D721Med (cell line): ENCODE results near the gene SLC38A10.

Experiments used
- DNase-seq: peaks from one replicate; pipeline ENCODE4 v3.0.0; 2011; ENCODE audit warnings: low spot score; ENCODE audit not compliant: insufficient read length
- FAIRE-seq: peaks from 2 replicates; lab custom pipeline; 2011; peaks lifted over from hg19 to GRCh38; lab: Jason Lieb, UNC
- TF ChIP-seq, protein P1 (sequence below): IDR thresholded peaks from 2 replicates; pipeline ENCODE4 v1.5.1; 2012; ENCODE audit warnings: mild to moderate bottlenecking, control low read depth; ENCODE audit not compliant: insufficient read depth; ENCODE audit errors: missing control alignments

The SLC38A10 gene

DNA sequence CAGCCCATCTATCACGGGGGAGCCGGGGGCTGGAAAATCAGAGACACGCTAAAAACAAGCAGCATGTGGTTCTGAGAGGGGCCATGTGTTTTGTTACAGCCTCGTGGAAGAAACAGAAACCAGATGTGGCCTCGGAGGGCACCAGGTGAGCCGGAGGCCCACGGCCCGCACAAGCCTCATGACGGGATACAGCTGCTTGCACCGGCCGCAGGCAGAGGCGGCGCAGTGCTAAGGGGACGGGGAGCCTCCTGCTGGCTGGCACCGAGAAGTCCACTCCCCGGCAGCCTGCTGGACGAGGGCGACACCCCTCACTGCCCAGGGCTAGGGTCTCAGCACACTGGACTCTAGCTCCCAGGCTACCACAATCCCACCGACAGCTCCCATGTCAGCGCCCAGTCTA, 36.8 kb downstream of the SLC38A10 start:
- FAIRE-seq (no peak), DNase-seq (no peak)
- TF ChIP-seq, protein P1, sequence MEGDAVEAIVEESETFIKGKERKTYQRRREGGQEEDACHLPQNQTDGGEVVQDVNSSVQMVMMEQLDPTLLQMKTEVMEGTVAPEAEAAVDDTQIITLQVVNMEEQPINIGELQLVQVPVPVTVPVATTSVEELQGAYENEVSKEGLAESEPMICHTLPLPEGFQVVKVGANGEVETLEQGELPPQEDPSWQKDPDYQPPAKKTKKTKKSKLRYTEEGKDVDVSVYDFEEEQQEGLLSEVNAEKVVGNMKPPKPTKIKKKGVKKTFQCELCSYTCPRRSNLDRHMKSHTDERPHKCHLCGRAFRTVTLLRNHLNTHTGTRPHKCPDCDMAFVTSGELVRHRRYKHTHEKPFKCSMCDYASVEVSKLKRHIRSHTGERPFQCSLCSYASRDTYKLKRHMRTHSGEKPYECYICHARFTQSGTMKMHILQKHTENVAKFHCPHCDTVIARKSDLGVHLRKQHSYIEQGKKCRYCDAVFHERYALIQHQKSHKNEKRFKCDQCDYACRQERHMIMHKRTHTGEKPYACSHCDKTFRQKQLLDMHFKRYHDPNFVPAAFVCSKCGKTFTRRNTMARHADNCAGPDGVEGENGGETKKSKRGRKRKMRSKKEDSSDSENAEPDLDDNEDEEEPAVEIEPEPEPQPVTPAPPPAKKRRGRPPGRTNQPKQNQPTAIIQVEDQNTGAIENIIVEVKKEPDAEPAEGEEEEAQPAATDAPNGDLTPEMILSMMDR, result no peak

DNA sequence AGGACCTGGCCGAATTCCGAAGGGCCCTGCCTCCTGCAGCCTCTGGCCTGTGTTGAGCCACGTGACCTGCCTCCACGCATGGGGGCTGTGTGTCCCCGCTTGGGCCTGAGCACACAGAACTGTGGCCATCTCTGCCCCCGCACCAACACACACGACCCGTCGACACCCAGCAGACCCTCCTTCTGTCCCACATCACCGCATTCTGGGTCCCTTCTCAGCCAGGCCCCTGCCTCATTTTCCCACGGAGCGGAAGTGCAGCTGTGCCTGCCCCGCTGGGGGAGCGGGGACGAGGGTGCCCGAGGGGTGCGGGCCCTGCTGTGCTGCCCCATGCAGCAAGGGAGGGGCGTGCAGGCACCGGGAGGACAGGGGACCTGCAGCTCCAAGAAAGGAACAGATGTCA, 37.6 kb downstream of the SLC38A10 start:
- TF ChIP-seq, protein P1, result no peak
- no peak for FAIRE-seq
- DNase-seq, result no peak

DNA sequence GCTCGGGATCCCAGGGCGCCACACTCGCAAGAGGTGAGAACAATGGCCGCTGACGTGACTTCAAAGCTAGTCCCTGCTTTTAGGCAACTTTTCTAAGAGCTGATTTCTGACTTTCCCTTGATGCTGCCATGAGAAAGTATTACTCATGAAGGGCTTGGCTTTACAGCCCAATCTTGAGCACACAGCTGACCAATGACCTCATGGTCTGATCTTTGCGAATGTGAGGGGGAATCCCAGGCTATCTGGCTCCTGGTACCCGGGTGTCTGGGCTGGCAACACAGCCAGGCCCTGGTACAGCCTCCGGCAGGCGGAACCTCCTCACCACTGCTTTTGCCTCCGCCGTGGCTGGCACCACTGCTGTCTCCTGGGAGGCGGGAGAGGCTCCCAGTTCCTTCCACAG, 38.5 kb downstream of the SLC38A10 start:
- no peak for DNase-seq
- TF ChIP-seq, protein P1, result no peak
- FAIRE-seq, result no peak

DNA sequence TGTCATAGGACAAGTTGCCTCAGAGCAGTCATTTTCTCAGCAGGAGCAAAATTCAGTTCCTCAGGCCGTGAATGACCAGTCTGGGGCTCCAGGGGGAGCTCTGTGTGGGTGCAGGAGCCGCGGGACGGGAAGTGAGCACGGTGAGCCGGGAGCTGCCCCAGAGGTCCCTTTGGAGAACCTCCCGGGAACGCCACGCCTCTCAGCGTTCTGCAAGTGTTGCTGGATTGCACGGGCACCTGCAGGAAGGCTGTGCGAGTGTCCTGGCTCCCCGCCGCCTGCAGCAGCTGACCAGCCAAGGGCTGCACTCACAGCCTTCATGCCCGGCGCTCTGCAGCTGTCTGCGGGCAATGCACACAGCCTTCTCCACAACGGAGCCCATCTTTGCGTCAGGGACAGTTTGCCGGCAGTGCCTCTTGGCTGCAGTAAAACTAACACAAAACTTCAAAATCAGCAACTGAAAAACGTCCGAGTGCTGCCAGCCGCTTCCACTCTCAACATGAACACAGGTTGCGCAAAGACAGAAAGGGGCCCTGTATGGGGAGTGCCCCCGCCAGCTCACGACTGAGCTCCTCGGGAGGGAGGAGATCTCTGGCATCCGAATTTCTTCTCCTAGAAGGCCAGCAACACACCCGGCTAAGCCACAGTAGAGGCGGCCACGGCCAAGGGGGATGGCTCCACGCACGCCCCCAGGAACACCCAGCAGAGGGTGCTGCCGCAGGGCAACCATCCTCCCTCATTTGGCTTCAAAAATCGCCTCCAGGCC, 40.0 kb downstream of the SLC38A10 start:
- TF ChIP-seq, protein P1, result peak; percentile 27
- DNase-seq, result no peak
- no peak for FAIRE-seq

DNA sequence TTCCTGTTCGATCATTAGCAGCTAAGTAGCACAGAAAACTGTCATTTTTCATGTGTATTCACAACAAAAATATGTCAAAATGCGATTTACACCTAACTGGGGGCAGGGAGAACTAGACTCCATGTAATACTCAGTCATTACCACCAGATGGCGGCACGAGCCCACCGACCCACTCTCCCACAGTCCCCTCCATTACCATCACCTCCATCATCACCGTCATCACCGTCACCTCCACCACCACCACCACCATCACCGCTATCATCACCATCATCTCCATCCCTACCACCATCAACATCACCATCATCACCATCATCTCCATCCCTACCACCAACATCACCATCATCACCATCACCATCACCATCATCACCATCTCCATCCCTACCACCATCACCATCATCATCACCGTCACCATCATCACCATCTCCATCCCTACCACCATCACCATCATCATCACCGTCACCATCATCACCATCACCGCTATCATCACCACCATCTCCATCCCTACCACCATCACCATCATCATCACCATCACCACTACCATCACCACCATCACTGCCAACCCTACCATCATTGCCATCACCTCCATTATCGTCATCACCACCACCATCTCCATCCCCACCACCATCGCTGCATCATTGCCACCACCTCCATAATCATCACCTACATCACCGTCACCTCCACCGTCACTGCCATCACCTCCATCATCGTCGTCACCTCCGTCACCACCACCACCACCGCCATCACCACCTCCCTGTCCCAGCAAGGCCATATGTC, 41.6 kb downstream of the SLC38A10 start:
- FAIRE-seq (no peak), DNase-seq (no peak)
- TF ChIP-seq, protein P1, result peak; percentile 91

DNA sequence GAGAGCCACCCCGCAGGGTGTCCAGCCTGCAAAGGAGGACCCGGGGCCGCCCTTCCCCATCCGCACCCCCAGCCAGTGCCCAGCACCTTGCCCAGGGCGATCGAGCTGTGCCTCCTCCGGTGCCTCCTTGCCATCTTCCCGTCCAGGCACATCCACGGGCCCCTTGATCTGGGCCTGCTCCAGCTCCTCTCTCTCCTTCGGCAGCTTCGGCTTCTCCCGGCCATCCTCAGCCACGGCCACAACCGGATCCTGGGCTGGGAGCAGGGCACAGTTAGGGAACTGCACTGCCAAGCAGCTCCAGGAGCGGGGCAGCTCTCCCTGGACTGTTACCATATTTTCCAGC, 42.1 kb downstream of the SLC38A10 start:
- DNase-seq (no peak), FAIRE-seq (no peak)
- TF ChIP-seq, protein P1, result no peak
